GM15510 (cell line): ENCODE data around the gene ATP1B1.

ENCODE experiments used
- POLR2A ChIP-seq: IDR thresholded peaks from 3 replicates; pipeline ENCODE4 v1.6.1; 2011; ENCODE audit warnings: borderline replicate concordance; ENCODE audit not compliant: insufficient read length; ENCODE audit errors: extremely low read depth

ATP1B1 gene

GRCh38 chr1:169106921-169107602 lies 572 bp downstream of the ATP1B1 start:
- no peak for TF ChIP-seq POLR2A

- TF ChIP-seq POLR2A: no peak
Measured at GRCh38 chr1:169107603-169108208, 1.2 kb downstream of the ATP1B1 start.

GRCh38 chr1:169108223-169108622 lies 1.7 kb downstream of the ATP1B1 start:
- TF ChIP-seq POLR2A: no peak

GRCh38 chr1:169108863-169109560 lies 2.5 kb downstream of the ATP1B1 start:
- TF ChIP-seq POLR2A: no peak

- no peak for TF ChIP-seq POLR2A
Measured at GRCh38 chr1:169109561-169110134, 3.2 kb downstream of the ATP1B1 start.

GRCh38 chr1:169110236-169110635 lies 3.7 kb downstream of the ATP1B1 start:
- TF ChIP-seq POLR2A: no peak

- no peak for TF ChIP-seq POLR2A
Measured at GRCh38 chr1:169110689-169111447, 4.4 kb downstream of the ATP1B1 start.

- TF ChIP-seq POLR2A: no peak
Measured at GRCh38 chr1:169111472-169111871, 5.0 kb downstream of the ATP1B1 start.

GRCh38 chr1:169112241-169112640 lies 5.8 kb downstream of the ATP1B1 start:
- TF ChIP-seq POLR2A: no peak

- TF ChIP-seq POLR2A: no peak
Measured at GRCh38 chr1:169113613-169114119, 7.2 kb downstream of the ATP1B1 start.

- no peak for TF ChIP-seq POLR2A
Measured at GRCh38 chr1:169115891-169116585, 9.5 kb downstream of the ATP1B1 start.

GRCh38 chr1:169117014-169117413 lies 10.5 kb downstream of the ATP1B1 start:
- TF ChIP-seq POLR2A: no peak

- no peak for TF ChIP-seq POLR2A
Measured at GRCh38 chr1:169117599-169117998, 11.1 kb downstream of the ATP1B1 start.

- TF ChIP-seq POLR2A: no peak
Measured at GRCh38 chr1:169118227-169118626, 11.7 kb downstream of the ATP1B1 start.
